IMR-90 (cell line): ENCODE measurements around the gene SERPINA7. TPM values are rescaled to one million over a fixed set of nuclear protein-coding genes. Genes with fewer than 3 reads are reported as not detected.

Experiments used
- ATAC-seq: fragments of 200-7000 bp; cut with Tn5 transposase; 2 replicates; pipeline ENCODE4 v1.9.1; 2020; ENCODE audit warnings: low read depth, mild to moderate bottlenecking, moderate library complexity
- BruUV-seq: library from RNA; stranded (reverse); fragments of 400-500 nt; replicated peaks from 2 replicates; lab custom pipeline; 2021; lab: Mats Ljungman, UMichigan
- CTCF ChIA-PET: fragments of 300-600 bp; formaldehyde crosslinking; extraction: SDS; loops from one replicate; lab custom pipeline; 2021; ENCODE audit warnings: antibody characterized with exemption; lab: Yijun Ruan, JAX
- POLR2A ChIA-PET: fragments of 300-600 bp; sonication (Branson Sonifier 250); formaldehyde crosslinking; loops from one replicate; lab custom pipeline; 2022; ENCODE audit warnings: antibody characterized with exemption; ENCODE audit not compliant: unreplicated experiment; lab: Charles Lee
- DNase-seq: peaks from one replicate; pipeline ENCODE4 v3.0.0; 2013
- H2AFZ ChIP-seq: replicated peaks from 2 replicates; pipeline ENCODE3; 2013; ENCODE audit warnings: low read length, mild to moderate bottlenecking; ENCODE audit not compliant: poor library complexity
- H2AK5ac ChIP-seq: 2 replicates; pipeline ENCODE4 v1.6.1; 2013; ENCODE audit warnings: low read depth, low read length, inconsistent platforms
- H2AK9ac ChIP-seq: replicated peaks from 2 replicates; pipeline ENCODE3; 2013; ENCODE audit warnings: mild to moderate bottlenecking, low read depth, low read length, moderate library complexity; ENCODE audit not compliant: poor library complexity
- H2BK120ac ChIP-seq: 2 replicates; pipeline ENCODE4 v1.6.1; 2013; ENCODE audit warnings: low read depth, low read length, inconsistent platforms
- H2BK15ac ChIP-seq: 3 replicates; pipeline ENCODE4 v1.6.1; 2013; ENCODE audit warnings: low read depth, low read length, inconsistent platforms
- H2BK20ac ChIP-seq: 2 replicates; pipeline ENCODE4 v1.6.1; 2013; ENCODE audit warnings: low read depth, mild to moderate bottlenecking, inconsistent platforms, low read length, moderate library complexity
- H2BK5ac ChIP-seq: 2 replicates; pipeline ENCODE4 v1.6.1; 2013; ENCODE audit warnings: mild to moderate bottlenecking, low read depth, low read length, inconsistent platforms; ENCODE audit not compliant: poor library complexity, severe bottlenecking
- H3K14ac ChIP-seq: replicated peaks from 2 replicates; pipeline ENCODE4 v1.6.1; 2013; ENCODE audit warnings: low read depth, low read length, inconsistent platforms
- H3K18ac ChIP-seq: 2 replicates; pipeline ENCODE4 v1.6.1; 2013; ENCODE audit warnings: low read depth, low read length, control low read depth
- H3K23ac ChIP-seq: 2 replicates; pipeline ENCODE4 v1.6.1; 2013; ENCODE audit warnings: low read depth, low read length, inconsistent platforms
- H3K27ac ChIP-seq: 2 replicates; pipeline ENCODE4 v1.5.1; 2013; ENCODE audit warnings: mild to moderate bottlenecking, control low read depth, low read length; ENCODE audit not compliant: insufficient read depth
- H3K27me3 ChIP-seq: 2 replicates; pipeline ENCODE4 v1.6.1; 2013; ENCODE audit warnings: low read length; ENCODE audit not compliant: control insufficient read depth, insufficient read depth
- H3K36me3 ChIP-seq: 2 replicates; pipeline ENCODE4 v1.6.1; 2013; ENCODE audit warnings: low read length, mixed read lengths; ENCODE audit not compliant: control insufficient read depth, insufficient read depth
- H3K4ac ChIP-seq: 2 replicates; pipeline ENCODE4 v1.6.1; 2013; ENCODE audit warnings: low read depth, low read length, inconsistent platforms
- H3K4me1 ChIP-seq: 2 replicates; pipeline ENCODE4 v1.6.1; 2013; ENCODE audit warnings: low read length, mixed read lengths; ENCODE audit not compliant: control insufficient read depth, insufficient read depth
- H3K4me2 ChIP-seq: 2 replicates; pipeline ENCODE4 v1.6.1; 2013; ENCODE audit warnings: low read depth, mild to moderate bottlenecking, control low read depth, low read length, moderate library complexity
- H3K4me3 ChIP-seq: 2 replicates; pipeline ENCODE4 v1.5.1; 2013; ENCODE audit warnings: low read depth, mild to moderate bottlenecking, control low read depth, low read length, moderate library complexity; ENCODE audit not compliant: insufficient read depth
- H3K56ac ChIP-seq: 2 replicates; pipeline ENCODE4 v1.6.1; 2013; ENCODE audit warnings: low read length, inconsistent platforms; ENCODE audit not compliant: insufficient read depth; ENCODE audit errors: extremely low read depth
- H3K79me1 ChIP-seq, 2 experiments: 2 replicates each; pipeline ENCODE4 v1.6.1; 2013; ENCODE audit warnings: low read length in 2 of 2, inconsistent platforms in 1 of 2, low read depth in 1 of 2
- H3K9ac ChIP-seq: 2 replicates; pipeline ENCODE4 v1.6.1; 2013; ENCODE audit warnings: low read depth, low read length, control low read depth
- H3K9me1 ChIP-seq: 2 replicates; pipeline ENCODE4 v1.6.1; 2013; ENCODE audit warnings: low read length, inconsistent platforms; ENCODE audit not compliant: insufficient read depth
- H3K9me3 ChIP-seq: 2 replicates; pipeline ENCODE4 v1.6.1; 2013; ENCODE audit warnings: low read length; ENCODE audit not compliant: control insufficient read depth, insufficient read depth
- H4K20me1 ChIP-seq: 2 replicates; pipeline ENCODE4 v1.6.1; 2013; ENCODE audit warnings: low read length, inconsistent platforms; ENCODE audit not compliant: insufficient read depth
- H4K5ac ChIP-seq: 2 replicates; pipeline ENCODE4 v1.6.1; 2013; ENCODE audit warnings: mild to moderate bottlenecking, low read depth, low read length, control low read depth
- H4K8ac ChIP-seq, 2 experiments: 2 replicates each; pipeline ENCODE4 v1.6.1; 2013; ENCODE audit warnings: low read depth in 2 of 2, low read length in 2 of 2, control low read depth in 1 of 2, inconsistent platforms in 1 of 2
- H4K91ac ChIP-seq: 2 replicates; pipeline ENCODE4 v1.6.1; 2013; ENCODE audit warnings: low read depth, low read length, inconsistent platforms; ENCODE audit not compliant: insufficient read depth
- BHLHE40 ChIP-seq: fragments of 150-350 bp; IDR thresholded peaks from 2 replicates; pipeline ENCODE4 v1.6.1; 2016; ENCODE audit warnings: mild to moderate bottlenecking, low read depth, low read length
- CEBPB ChIP-seq: IDR thresholded peaks from 2 replicates; pipeline ENCODE4 v1.6.1; 2012; ENCODE audit warnings: low read depth, low read length, improper control_type of control experiment
- CHD1 ChIP-seq: IDR thresholded peaks from 2 replicates; pipeline ENCODE4 v1.6.1; 2012; ENCODE audit warnings: low read depth, low read length, improper control_type of control experiment
- FOS ChIP-seq: fragments of 150-350 bp; IDR thresholded peaks from 2 replicates; pipeline ENCODE4 v1.6.1; 2016; ENCODE audit warnings: low read depth, low read length
- MAFK ChIP-seq: IDR thresholded peaks from 2 replicates; pipeline ENCODE4 v1.6.1; 2012; ENCODE audit warnings: low read depth, low read length, improper control_type of control experiment
- MAZ ChIP-seq: IDR thresholded peaks from 2 replicates; pipeline ENCODE4 v1.6.1; 2012; ENCODE audit warnings: low read depth, mild to moderate bottlenecking, low read length, improper control_type of control experiment, moderate library complexity, borderline replicate concordance
- MXI1 ChIP-seq: IDR thresholded peaks from 2 replicates; pipeline ENCODE4 v1.6.1; 2012; ENCODE audit warnings: low read depth, mild to moderate bottlenecking, low read length, moderate library complexity, borderline replicate concordance
- NFE2L2 ChIP-seq: fragments of 150-350 bp; IDR thresholded peaks from 2 replicates; pipeline ENCODE4 v1.6.1; 2016; ENCODE audit warnings: low read depth, mild to moderate bottlenecking, low read length
- POLR2A ChIP-seq: IDR thresholded peaks from 2 replicates; pipeline ENCODE4 v1.6.1; 2012; ENCODE audit warnings: mild to moderate bottlenecking, low read depth, low read length
- RAD21 ChIP-seq: IDR thresholded peaks from 2 replicates; pipeline ENCODE4 v1.6.1; 2012; ENCODE audit warnings: low read length, improper control_type of control experiment
- RCOR1 ChIP-seq: IDR thresholded peaks from 2 replicates; pipeline ENCODE4 v1.6.1; 2012; ENCODE audit warnings: mild to moderate bottlenecking, low read length, improper control_type of control experiment; ENCODE audit not compliant: insufficient replicate concordance
- RFX5 ChIP-seq: IDR thresholded peaks from 2 replicates; pipeline ENCODE4 v1.8.0; 2012; ENCODE audit warnings: low read depth, mild to moderate bottlenecking, low read length, moderate library complexity
- SMC3 ChIP-seq: fragments of 150-350 bp; IDR thresholded peaks from 2 replicates; pipeline ENCODE4 v1.6.1; 2016; ENCODE audit warnings: low read depth, mild to moderate bottlenecking, antibody characterized with exemption, low read length, moderate library complexity
- WGBS, 2 experiments: methylation state at CpG; one replicate each; pipeline versions ENCODE4 v1.1.5 to v1.1.7; 2013; ENCODE audit warnings: missing lambda C conversion rate in 2 of 2; ENCODE audit not compliant: insufficient read length in 1 of 2; ENCODE audit errors: extremely low coverage in 2 of 2; 5-methylcytosine and 5-hydroxymethylcytosine counted together
- dilution Hi-C: fragments of 300-500 bp; cut with HindIII; formaldehyde crosslinking; loops from one replicate; pipeline ENCODE4 v1.14.3; 2018; ENCODE audit warnings: low sequenced_read_pairs; ENCODE audit not compliant: unreplicated experiment
- in situ Hi-C: fragments of 300-500 bp; cut with MboI; formaldehyde crosslinking; loops from 3 replicates; pipeline ENCODE4 v1.14.3; 2019; ENCODE audit warnings: low sequenced_read_pairs, inconsistent platforms, mixed read lengths
- intact Hi-C: fragments of 100-400 bp; cut with micrococcal nuclease; formaldehyde crosslinking; loops from 2 replicates; pipeline ENCODE4 v1.10.0; 2022
- polyA plus RNA-seq, 3 experiments: library from polyadenylated mRNA; depleted of rRNA; stranded (reverse); fragments of >200 nt; gene quantifications; 2 replicates each; pipeline ENCODE4 v1.2.3, GENCODE V29; 2012; ENCODE audit warnings: low replicate concordance in 1 of 3
- total RNA-seq: library from RNA; depleted of rRNA; stranded (reverse); fragments of >200 nt; gene quantifications from 2 replicates; pipeline ENCODE4 v1.2.3, GENCODE V29; 2012
- TF ChIP-seq, protein P1 (sequence below): fragments of 150-350 bp; IDR thresholded peaks from 2 replicates; pipeline ENCODE4 v1.6.1; 2017; ENCODE audit warnings: mild to moderate bottlenecking, antibody characterized with exemption, low read length, low read depth
- TF ChIP-seq, protein P2 (sequence below): fragments of 150-350 bp; IDR thresholded peaks from 2 replicates; pipeline ENCODE4 v1.6.1; 2016; ENCODE audit warnings: low read depth, mild to moderate bottlenecking, low read length, moderate library complexity, borderline replicate concordance
- TF ChIP-seq, protein P3 (sequence below): conservative IDR thresholded peaks from 2 replicates; pipeline ENCODE4 v1.5.1; 2012; ENCODE audit warnings: mild to moderate bottlenecking, low read depth, low read length, improper control_type of control experiment

The SERPINA7 gene
- total and polyA plus RNA-seq, 2 of the 4 experiments (the other 2 are of a cell fraction), result not detected

- Histone ChIP-seq H3K27ac (no peak overlapping the region), H4K91ac (no peak overlapping the region), H3K4me2 (no peak overlapping the region), H2BK5ac (no peak overlapping the region), H2AK5ac (no peak overlapping the region), H3K56ac (no peak overlapping the region), H3K4me3 (no peak overlapping the region), H2BK15ac (no peak overlapping the region), H2AFZ (no peak overlapping the region), H4K8ac (no peak overlapping the region), H3K18ac (no peak overlapping the region), H2AK9ac (no peak overlapping the region), H3K9ac (no peak overlapping the region), H3K14ac (no peak overlapping the region), H3K9me1 (no peaks in the 10 kb centered on the region), H2BK120ac (no peak overlapping the region), H3K27me3 (peaks cover 3% of the 10 kb centered on the region; the same call in 1 of the 2 replicates), H2BK20ac (no peak overlapping the region), H4K5ac (no peak overlapping the region), H3K36me3 (no peaks in the 10 kb centered on the region), H3K4ac (no peak overlapping the region), H4K20me1 (no peaks in the 10 kb centered on the region), H3K9me3 (no peaks in the 10 kb centered on the region), H3K23ac (no peak overlapping the region), H3K4me1 (no peaks in the 10 kb centered on the region), H3K79me1 (no peaks in the 10 kb centered on the region)
- in situ Hi-C loops, result no loop called here
- BruUV-seq, result no TSS peak
- dilution Hi-C loops, result no loop called here
- intact Hi-C loops, result no loop called here
- ChIA-PET CTCF (no interaction called here), POLR2A (no interaction called here)
- no peak for TF ChIP-seq CEBPB
- no peak for TF ChIP-seq RAD21
- TF ChIP-seq NFE2L2, result no peak
- TF ChIP-seq BHLHE40, result no peak
- no peak for TF ChIP-seq FOS
- TF ChIP-seq MAFK, result no peak
- TF ChIP-seq SMC3, result no peak
- no peak for TF ChIP-seq CHD1
- TF ChIP-seq, protein P1, sequence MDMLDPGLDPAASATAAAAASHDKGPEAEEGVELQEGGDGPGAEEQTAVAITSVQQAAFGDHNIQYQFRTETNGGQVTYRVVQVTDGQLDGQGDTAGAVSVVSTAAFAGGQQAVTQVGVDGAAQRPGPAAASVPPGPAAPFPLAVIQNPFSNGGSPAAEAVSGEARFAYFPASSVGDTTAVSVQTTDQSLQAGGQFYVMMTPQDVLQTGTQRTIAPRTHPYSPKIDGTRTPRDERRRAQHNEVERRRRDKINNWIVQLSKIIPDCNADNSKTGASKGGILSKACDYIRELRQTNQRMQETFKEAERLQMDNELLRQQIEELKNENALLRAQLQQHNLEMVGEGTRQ, result no peak
- TF ChIP-seq, protein P2, sequence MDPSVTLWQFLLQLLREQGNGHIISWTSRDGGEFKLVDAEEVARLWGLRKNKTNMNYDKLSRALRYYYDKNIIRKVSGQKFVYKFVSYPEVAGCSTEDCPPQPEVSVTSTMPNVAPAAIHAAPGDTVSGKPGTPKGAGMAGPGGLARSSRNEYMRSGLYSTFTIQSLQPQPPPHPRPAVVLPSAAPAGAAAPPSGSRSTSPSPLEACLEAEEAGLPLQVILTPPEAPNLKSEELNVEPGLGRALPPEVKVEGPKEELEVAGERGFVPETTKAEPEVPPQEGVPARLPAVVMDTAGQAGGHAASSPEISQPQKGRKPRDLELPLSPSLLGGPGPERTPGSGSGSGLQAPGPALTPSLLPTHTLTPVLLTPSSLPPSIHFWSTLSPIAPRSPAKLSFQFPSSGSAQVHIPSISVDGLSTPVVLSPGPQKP, result no peak
- TF ChIP-seq, protein P3, sequence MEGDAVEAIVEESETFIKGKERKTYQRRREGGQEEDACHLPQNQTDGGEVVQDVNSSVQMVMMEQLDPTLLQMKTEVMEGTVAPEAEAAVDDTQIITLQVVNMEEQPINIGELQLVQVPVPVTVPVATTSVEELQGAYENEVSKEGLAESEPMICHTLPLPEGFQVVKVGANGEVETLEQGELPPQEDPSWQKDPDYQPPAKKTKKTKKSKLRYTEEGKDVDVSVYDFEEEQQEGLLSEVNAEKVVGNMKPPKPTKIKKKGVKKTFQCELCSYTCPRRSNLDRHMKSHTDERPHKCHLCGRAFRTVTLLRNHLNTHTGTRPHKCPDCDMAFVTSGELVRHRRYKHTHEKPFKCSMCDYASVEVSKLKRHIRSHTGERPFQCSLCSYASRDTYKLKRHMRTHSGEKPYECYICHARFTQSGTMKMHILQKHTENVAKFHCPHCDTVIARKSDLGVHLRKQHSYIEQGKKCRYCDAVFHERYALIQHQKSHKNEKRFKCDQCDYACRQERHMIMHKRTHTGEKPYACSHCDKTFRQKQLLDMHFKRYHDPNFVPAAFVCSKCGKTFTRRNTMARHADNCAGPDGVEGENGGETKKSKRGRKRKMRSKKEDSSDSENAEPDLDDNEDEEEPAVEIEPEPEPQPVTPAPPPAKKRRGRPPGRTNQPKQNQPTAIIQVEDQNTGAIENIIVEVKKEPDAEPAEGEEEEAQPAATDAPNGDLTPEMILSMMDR, result no peak
- no peak for TF ChIP-seq MAZ
- TF ChIP-seq POLR2A, result no peak
- TF ChIP-seq MXI1, result no peak
- TF ChIP-seq RFX5, result no peak
- no peak for TF ChIP-seq RCOR1
- DNase-seq (no peak), ATAC-seq (no peak)
- no CpG with 5 or more reads among the region's 2 CpGs for WGBS, 2 experiments
Observed at GRCh38 chrX:106035064-106035463, 3.5 kb downstream of the SERPINA7 start.
